Activated naive CD4-positive, alpha-beta T cell treated with anti-CD3 and anti-CD28 coated beads for 36 hours (primary cell): Measurements from ENCODE around the gene ITPR1. TPM values are rescaled to one million over a fixed set of nuclear protein-coding genes. Genes with fewer than 3 reads are reported as not detected.

Source experiments
- CTCF ChIA-PET: fragments of 350-600 bp; sonication (Branson Sonifier 250); formaldehyde crosslinking; loops from one replicate; lab custom pipeline; 2021; ENCODE audit warnings: antibody characterized with exemption; lab: Charles Lee
- DNase-seq: peaks from one replicate; pipeline ENCODE4 v3.0.0-alpha.2; 2020
- H3K27ac Mint-ChIP-seq: one replicate; pipeline ENCODE4 v1.8.0; 2021; ENCODE audit warnings: mild to moderate bottlenecking, mixed read lengths
- H3K27me3 Mint-ChIP-seq: one replicate; pipeline ENCODE4 v1.8.0; 2021; ENCODE audit warnings: low read depth, mixed read lengths
- H3K36me3 Mint-ChIP-seq: one replicate; pipeline ENCODE4 v1.8.0; 2021; ENCODE audit warnings: low read depth, mixed read lengths
- H3K4me1 Mint-ChIP-seq: one replicate; pipeline ENCODE4 v1.8.0; 2021; ENCODE audit warnings: low read depth, mixed read lengths
- H3K4me3 Mint-ChIP-seq: one replicate; pipeline ENCODE4 v1.8.0; 2021; ENCODE audit warnings: mild to moderate bottlenecking, moderate library complexity, mixed read lengths
- H3K9me3 Mint-ChIP-seq: one replicate; pipeline ENCODE4 v1.8.0; 2021; ENCODE audit warnings: mixed read lengths
- intact Hi-C: fragments of 100-400 bp; cut with micrococcal nuclease; formaldehyde crosslinking; loops from one replicate; pipeline ENCODE4 v1.15.1; 2023
- total RNA-seq, 2 experiments: library from RNA; stranded (reverse); gene quantifications; one replicate each; pipeline ENCODE4 v1.2.3, GENCODE V29; 2021

ITPR1 gene
- total RNA-seq, 2 experiments from 2014 or later = 38.5 to 41.1 TPM

DNA sequence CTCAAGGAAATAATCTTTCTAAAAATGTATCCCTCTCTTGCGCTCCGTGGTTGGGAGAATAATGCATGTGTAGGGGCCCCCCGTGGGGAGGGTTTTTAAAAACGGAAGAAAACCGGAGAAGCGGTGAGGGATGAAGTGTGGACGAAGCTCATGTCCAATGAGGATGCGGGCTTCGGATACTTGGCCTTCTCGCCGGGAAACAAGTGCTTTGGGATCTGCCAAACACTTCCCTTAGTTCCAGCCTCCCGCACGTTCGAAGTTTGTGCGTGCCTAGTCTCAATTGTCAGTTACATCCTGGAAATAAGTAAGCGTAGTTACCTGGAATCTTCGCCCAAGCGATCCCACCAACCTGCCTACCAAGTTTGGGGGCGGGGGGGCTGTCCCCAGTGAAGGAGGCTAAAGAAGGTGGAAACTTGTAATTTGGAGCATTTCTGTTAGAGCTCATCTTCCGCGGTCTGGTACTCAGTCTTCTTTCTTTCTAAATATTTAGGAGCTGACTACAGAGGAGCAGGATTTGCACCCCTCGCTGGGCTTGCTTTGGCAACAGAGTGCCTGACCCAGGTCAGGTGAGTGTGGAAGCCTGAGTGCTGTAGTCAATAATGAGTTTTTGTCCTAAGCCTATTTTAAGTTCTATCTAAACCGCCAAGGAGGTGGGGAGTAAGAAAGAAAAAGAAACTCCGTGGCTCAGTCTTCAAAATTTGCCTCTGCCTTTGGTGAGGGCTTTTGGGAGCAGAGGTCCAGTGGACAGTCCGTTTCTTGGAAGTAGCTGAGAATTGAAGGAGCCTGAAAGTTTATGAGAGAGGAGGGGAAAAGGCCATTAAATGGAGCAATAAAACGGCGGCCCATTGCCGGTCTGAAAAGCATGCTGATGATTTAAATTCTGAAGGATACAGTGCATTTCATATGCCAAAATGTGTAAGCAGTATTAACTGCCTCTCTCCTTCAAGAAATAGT, 1.1 kb downstream of the ITPR1 start:
- H3K9me3 Mint-ChIP-seq = no peaks in the 10 kb centered on the region
- intact Hi-C loops = loop anchor here (1.0 to 5.0 kb wide), 19 partner anchors 19 to 1317 kb away; partner anchors contain the start of genes ARL8B, CRBN, EDEM1 and SETMAR
- peak overlapping the region; percentile 87 for H3K4me3 Mint-ChIP-seq
- peak; percentile 30 for DNase-seq
- H3K4me1 Mint-ChIP-seq = peaks cover 37% of the 10 kb centered on the region
- peaks cover 4% of the 10 kb centered on the region for H3K36me3 Mint-ChIP-seq
- CTCF ChIA-PET = interaction anchor here (0.5 to 4.2 kb wide), 13 partner anchors 11 to 695 kb away, joined by 3 to 18 read pairs (median 5); partner anchors contain the start of gene SUMF1
- peaks cover 4% of the 10 kb centered on the region for H3K27me3 Mint-ChIP-seq
- H3K27ac Mint-ChIP-seq = peak overlapping the region; percentile 83

DNA sequence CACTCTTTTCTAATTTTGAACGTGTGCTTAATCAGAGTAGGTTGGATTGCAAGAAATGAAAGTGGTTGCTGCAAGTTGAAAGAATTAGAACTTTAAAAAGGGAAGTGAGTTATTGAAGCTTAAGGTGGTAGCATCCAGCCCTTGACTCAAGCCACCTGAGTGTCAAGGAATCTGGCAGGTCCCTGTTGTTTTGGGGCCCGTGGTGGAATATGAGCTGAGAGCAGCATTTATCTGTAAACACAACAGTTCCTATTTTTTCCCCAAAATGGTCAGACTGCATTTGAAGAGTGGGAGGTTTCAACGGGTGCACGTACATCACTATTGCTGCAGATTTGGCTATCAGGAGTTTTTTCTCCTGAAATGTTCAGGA, 1.7 kb downstream of the ITPR1 start:
- peak; percentile 22 for DNase-seq
- Mint-ChIP-seq H3K4me1 (peaks cover 37% of the 10 kb centered on the region), H3K27ac (peak overlapping the region; percentile 83), H3K4me3 (peak overlapping the region; percentile 87), H3K36me3 (peaks cover 6% of the 10 kb centered on the region), H3K27me3 (peaks cover 4% of the 10 kb centered on the region), H3K9me3 (no peaks in the 10 kb centered on the region)
- intact Hi-C loops = loop anchor here (5.0 kb wide), 3 partner anchors 337 to 1318 kb away; partner anchors contain the start of gene CRBN
- CTCF ChIA-PET = interaction anchor here (0.5 to 4.2 kb wide), 10 partner anchors 10 to 565 kb away, joined by 3 to 18 read pairs (median 8); partner anchors contain the start of gene SUMF1

DNA sequence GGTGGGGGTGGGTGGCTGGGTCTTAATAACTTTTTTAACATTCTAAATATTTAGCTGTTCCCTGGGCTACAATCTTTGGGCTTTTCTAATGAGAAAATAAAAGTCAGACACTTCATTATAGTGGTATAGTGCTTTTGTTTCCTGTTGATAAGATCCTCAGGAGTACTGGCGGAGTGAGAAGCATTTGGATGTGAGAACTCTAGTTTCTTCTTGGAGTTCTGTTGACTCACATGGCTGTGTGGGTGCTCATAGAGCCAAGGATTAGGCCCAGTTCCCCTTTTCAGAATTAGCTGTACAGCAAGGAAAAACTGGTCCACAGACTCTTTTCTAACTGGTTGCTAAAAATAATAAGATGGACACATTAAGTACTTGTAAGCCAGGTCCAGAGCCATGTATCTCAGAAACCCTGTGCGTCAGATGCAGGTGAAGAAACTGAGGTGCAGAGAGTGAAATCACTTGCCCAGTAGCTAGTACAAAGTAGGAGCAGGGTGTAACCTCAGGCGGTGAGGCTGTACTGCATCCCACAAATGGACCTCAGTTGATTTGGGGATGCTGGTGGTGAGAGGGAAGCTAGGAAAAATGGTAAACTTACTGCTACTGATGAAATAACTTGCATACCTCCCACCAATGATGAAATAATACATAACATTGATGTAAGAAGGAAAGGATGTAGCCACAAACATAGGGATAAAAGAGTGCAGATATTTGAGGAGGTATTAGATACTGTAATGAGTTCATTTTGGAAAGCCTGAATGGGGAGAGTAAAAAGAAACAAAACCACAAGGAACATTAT, 2.3 kb downstream of the ITPR1 start:
- H3K9me3 Mint-ChIP-seq = no peaks in the 10 kb centered on the region
- intact Hi-C loops = loop anchor here (1.0 kb wide), 1 partner anchor 9 kb away; no protein-coding TSS in a partner anchor
- peaks cover 37% of the 10 kb centered on the region for H3K4me1 Mint-ChIP-seq
- CTCF ChIA-PET = interaction anchor here (0.5 to 4.2 kb wide), 9 partner anchors 9 to 564 kb away, joined by 3 to 18 read pairs (median 6); no protein-coding TSS in a partner anchor
- H3K27me3 Mint-ChIP-seq = peaks cover 4% of the 10 kb centered on the region
- H3K27ac Mint-ChIP-seq = peak overlapping the region; percentile 50
- no peak for DNase-seq
- H3K36me3 Mint-ChIP-seq = peaks cover 6% of the 10 kb centered on the region
- H3K4me3 Mint-ChIP-seq = peak overlapping the region; percentile 26

DNA sequence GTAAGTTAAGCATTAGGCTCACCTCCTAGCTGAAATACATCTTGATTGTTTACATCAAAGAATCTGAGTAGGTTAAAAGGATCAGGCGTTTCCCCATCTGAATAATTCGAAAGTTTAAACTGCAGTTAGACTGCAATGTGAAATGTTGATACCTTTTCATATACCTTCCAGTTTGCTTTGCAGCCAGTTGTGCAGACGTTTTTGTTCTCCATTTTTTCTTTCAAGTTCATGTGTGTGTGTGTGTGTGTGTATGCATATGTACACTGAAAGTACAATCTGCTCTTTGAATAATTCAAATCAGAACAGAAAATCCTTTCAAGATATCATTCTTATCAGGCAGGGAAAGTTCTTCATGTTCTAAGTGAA, 2.9 kb downstream of the ITPR1 start:
- H3K27ac Mint-ChIP-seq = peak overlapping the region; percentile 14
- H3K4me3 Mint-ChIP-seq = no peak overlapping the region
- peaks cover 6% of the 10 kb centered on the region for H3K36me3 Mint-ChIP-seq
- intact Hi-C loops = loop anchor here (1.0 kb wide), 1 partner anchor 8 kb away; no protein-coding TSS in a partner anchor
- H3K4me1 Mint-ChIP-seq = peaks cover 37% of the 10 kb centered on the region
- peaks cover 3% of the 10 kb centered on the region for H3K27me3 Mint-ChIP-seq
- DNase-seq = peak; percentile 14
- CTCF ChIA-PET = interaction anchor here (0.7 to 4.2 kb wide), 6 partner anchors 9 to 233 kb away, joined by 3 to 18 read pairs (median 10); no protein-coding TSS in a partner anchor
- no peaks in the 10 kb centered on the region for H3K9me3 Mint-ChIP-seq

DNA sequence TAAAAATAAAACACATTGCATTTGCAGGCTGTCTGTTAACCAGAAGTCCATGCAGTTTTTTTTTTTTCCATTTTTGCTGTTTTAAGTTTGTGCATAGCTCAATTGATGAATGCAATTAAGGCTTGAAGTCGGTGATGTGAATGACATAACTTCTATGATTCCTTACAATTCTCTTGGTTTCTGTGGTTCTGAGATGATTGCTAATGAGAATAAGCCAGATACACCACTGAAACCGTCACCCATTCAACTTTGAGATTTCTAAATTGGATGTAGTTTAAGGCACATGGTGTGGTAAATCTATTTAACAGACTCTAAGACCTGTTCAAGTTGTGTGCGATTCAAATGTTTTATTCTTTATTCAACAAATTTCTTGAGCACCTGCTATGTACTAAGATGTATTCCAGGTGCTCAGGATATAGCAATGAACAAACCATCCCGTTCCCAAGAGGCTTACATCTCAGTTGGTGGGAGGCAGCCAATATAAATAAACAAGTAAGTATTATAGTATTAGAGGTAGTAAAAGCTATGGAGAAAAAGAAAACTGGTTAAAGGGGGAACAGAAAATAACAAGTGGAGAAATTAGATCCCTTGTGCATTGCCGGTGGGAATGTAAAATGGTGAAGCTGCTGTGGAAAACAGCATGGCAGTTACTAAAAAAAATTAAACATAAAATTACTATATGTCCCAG, 4.0 kb downstream of the ITPR1 start:
- CTCF ChIA-PET = interaction anchor here (0.7 to 2.5 kb wide), 3 partner anchors 22 to 232 kb away, joined by 3 to 11 read pairs (median 3); no protein-coding TSS in a partner anchor
- intact Hi-C loops = no loop called here
- no peak for DNase-seq
- Mint-ChIP-seq H3K4me1 (peaks cover 35% of the 10 kb centered on the region), H3K4me3 (no peak overlapping the region), H3K27ac (no peak overlapping the region), H3K27me3 (no peaks in the 10 kb centered on the region), H3K9me3 (no peaks in the 10 kb centered on the region), H3K36me3 (peaks cover 9% of the 10 kb centered on the region)

DNA sequence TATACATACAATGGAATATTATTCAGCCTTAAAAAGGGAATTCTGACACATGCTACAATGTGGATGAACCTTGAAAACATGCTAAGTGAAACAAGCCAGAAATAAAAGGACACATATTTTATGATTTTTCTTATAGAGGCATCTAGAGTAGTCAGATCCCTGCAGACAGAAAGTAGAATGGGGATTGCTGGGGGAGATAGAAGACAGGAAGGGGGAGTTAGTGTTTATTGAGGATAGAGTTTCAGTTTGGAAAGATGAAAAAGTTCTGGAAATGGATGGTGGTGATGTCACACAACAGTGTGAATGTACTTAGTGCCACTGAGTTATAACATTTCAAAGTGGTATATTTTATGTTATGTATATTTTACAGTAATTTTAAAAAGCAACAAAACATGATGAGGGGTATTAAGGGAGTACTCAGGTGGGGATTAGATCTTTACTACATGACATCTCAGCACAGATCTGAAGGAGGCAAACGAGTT, 4.7 kb downstream of the ITPR1 start:
- Mint-ChIP-seq H3K9me3 (no peaks in the 10 kb centered on the region), H3K27ac (no peak overlapping the region), H3K4me3 (no peak overlapping the region), H3K4me1 (peaks cover 36% of the 10 kb centered on the region), H3K27me3 (no peaks in the 10 kb centered on the region), H3K36me3 (peaks cover 9% of the 10 kb centered on the region)
- intact Hi-C loops = no loop called here
- CTCF ChIA-PET = interaction anchor here (0.5 kb wide), 1 partner anchor 39 kb away, joined by 3 read pairs; no protein-coding TSS in a partner anchor
- no peak for DNase-seq

DNA sequence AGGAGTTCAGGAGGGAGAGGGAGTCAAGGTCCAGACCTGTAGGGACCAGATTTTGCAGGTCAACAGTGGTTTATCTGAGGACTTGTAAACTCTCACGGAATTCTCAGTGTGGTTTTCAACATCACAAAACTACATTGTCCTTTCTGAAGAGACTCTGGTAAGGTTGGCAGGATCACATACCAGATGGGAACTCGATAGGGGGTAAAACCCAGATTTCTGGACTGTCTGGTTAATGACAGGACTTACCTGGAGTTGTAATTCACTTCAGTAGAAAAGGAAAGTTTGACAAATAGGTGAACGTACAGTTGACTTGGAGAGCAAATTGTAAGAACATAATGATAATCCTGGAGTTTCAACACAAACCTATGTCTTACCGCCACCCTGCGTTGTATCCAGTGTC, 5.3 kb downstream of the ITPR1 start:
- CTCF ChIA-PET = interaction anchor here (0.5 kb wide), 1 partner anchor 40 kb away, joined by 3 read pairs; no protein-coding TSS in a partner anchor
- H3K4me3 Mint-ChIP-seq = no peak overlapping the region
- no peaks in the 10 kb centered on the region for H3K27me3 Mint-ChIP-seq

DNA sequence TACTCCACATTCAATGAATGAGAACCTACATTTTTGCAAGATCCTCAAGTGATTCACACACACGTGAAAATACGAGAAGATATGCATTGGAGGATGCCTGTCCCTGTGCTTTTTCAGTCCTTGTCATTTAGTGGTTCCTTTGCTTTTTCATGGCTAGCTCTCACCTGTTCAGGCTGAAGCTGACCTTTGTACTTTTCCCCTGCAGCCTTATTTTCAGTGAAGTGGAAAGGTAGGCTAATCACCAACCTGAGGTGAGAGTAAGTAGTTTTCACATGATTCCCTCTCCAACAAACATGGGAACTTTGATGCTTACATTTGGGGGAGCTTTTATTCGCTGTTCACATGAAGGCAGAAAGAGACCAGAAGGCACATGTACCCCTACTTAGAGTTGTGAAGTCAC, 8.3 kb downstream of the ITPR1 start:
- H3K36me3 Mint-ChIP-seq = peaks cover 7% of the 10 kb centered on the region
- no peak overlapping the region for H3K4me3 Mint-ChIP-seq

More for the DNA sequence above, 5.3 kb downstream of the ITPR1 start:
- no peaks in the 10 kb centered on the region for H3K9me3 Mint-ChIP-seq
- no peak for DNase-seq
- H3K36me3 Mint-ChIP-seq = peaks cover 9% of the 10 kb centered on the region
- H3K4me1 Mint-ChIP-seq = peaks cover 41% of the 10 kb centered on the region
- intact Hi-C loops = no loop called here
- no peak overlapping the region for H3K27ac Mint-ChIP-seq

DNA sequence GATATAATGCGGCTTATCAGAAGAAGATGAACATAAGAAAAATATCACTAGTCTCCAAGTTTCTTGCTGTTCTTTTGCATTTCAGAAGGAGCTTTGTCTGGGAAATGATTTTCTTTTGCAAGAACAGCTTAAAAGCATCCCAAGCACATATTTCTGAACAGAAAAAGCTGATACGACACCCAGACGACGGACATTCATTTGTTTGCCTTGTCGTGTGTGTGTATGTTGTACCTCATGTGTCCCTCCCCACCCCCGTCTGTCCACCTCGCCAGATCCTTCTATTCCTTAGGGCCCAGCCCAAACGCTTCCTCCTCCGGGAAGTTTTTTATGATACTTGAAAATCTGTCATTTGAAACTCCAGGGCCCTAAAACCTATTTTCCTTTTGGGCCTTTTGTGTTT, 8.8 kb downstream of the ITPR1 start:
- intact Hi-C loops = no loop called here
- H3K36me3 Mint-ChIP-seq = peaks cover 7% of the 10 kb centered on the region
- CTCF ChIA-PET = interaction anchor here (0.8 kb wide), 1 partner anchor 83 kb away, joined by 4 read pairs; no protein-coding TSS in a partner anchor
- no peaks in the 10 kb centered on the region for H3K27me3 Mint-ChIP-seq
- no peak overlapping the region for H3K4me3 Mint-ChIP-seq
- DNase-seq = no peak
- peaks cover 43% of the 10 kb centered on the region for H3K4me1 Mint-ChIP-seq
- H3K27ac Mint-ChIP-seq = no peak overlapping the region
- no peaks in the 10 kb centered on the region for H3K9me3 Mint-ChIP-seq

More for the DNA sequence above, 8.3 kb downstream of the ITPR1 start:
- intact Hi-C loops = no loop called here
- no peaks in the 10 kb centered on the region for H3K27me3 Mint-ChIP-seq
- no peak for DNase-seq
- H3K9me3 Mint-ChIP-seq = no peaks in the 10 kb centered on the region
- CTCF ChIA-PET = no interaction called here
- H3K27ac Mint-ChIP-seq = no peak overlapping the region
- peaks cover 46% of the 10 kb centered on the region for H3K4me1 Mint-ChIP-seq

DNA sequence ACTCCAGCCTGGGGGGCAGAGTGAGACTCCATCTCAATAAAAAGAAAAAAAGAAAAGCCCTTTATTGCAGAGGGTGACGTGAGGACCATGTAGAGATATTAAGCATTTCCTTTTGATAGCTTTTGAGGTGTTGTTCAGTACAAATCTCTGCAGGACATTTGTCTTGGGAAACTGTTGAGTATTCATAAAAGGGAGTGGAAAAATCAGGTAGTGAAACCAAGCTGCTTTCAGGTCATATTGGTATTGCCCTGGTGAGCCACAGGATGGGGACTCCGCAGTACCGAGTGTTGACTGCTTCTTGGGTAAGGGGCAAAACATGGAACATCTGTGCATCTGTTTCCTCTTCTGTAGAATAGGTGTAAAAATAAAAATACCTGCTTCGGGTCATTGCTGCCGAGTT, 9.9 kb downstream of the ITPR1 start:
- no peaks in the 10 kb centered on the region for H3K9me3 Mint-ChIP-seq
- no peak overlapping the region for H3K4me3 Mint-ChIP-seq
- no peak overlapping the region for H3K27ac Mint-ChIP-seq

More for the DNA sequence above, 9.9 kb downstream of the ITPR1 start:
- Mint-ChIP-seq H3K27me3 (no peaks in the 10 kb centered on the region), H3K4me1 (peaks cover 45% of the 10 kb centered on the region), H3K36me3 (peaks cover 6% of the 10 kb centered on the region)
- CTCF ChIA-PET = interaction anchor here (0.6 to 0.9 kb wide), 3 partner anchors 13 to 1069 kb away, joined by 3 read pairs; no protein-coding TSS in a partner anchor
- no peak for DNase-seq
- intact Hi-C loops = no loop called here
